Inflammatory macrophage (primary cell): ENCODE data around the gene DCBLD2.
"Not testable (repeated sequence)": the region's sequence is repeated elsewhere in the genome, so short reads cannot be mapped to it uniquely, and the experiment has no call there.

Experiments used
- DNase-seq, 2 donors: peaks; one replicate each; pipeline ENCODE4 v3.0.0-alpha.2; 2020 to 2022

The DCBLD2 gene

DNA sequence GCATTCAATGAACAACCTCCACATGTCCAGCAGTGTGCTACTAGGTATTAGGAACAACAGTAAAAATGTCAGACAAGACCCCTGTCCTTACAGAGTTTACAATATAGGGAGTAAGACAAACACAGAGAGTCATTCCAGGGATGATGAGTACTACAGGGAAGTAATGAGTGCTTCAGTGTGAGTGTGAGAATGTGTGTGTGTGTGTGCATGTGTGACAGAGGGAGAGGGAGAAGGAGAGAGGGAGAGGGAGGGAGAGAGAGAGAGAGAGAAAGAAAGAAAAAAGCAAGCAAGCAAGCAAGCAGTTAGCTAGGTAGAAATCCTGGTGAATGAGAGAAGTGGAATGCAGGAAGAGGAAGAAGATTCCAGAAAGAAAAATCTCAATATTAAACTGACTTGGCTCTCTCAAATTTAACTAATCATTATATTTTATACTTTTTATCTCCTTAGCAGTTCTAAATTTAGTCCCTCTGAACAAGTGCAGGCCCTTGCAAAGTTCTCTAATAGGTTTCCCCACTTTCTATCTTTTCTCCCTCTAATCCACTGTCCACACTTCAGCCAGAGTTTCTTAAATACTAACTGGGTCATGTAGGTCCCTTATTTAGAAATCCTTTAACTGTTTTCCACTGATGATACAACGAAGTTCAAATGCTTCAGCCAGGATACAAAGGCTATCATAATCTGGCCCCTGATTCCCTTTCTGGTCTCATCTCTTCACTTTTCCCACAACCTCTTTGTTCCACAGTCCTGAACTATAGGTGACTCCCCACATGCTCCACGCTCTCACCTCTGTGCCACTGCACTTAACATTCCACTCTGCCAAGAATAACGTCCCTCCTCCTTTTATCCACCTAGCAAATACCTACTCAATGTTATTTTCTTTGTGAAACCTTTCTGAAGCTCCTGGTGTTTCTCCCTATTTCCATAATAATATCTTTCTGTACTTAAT lies 10.3 kb downstream of the DCBLD2 start:
- no peak for DNase-seq

DNA sequence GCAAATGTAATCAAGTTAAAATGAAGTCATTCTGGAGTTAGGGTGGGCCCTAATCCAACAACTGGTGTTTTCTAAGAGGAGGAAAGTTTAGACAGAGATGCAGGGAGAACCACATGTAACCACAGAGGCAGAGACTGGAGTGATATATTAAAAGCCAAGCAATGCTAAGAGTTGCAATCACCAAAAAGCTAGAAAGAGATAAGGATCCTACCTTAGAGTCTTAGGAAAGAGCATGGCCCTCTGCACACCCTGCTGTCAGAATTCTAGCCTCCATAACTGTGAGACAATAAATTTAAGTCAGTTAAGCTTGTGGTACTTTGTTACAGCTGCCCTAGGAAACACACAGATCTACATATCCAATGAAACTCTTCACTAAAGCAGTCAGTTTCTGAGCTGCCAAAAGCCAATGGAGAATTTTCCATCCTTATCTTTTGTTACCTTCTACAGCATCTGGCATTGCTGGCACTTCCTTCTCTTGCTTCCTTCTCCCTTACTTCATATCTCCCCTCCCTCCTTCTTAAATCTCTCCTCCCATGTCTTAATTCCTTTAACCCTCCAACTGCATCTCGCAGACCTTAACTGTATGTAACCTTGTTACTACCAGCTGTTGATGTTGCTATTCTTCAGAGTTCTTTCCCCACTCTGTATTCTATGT lies 11.2 kb downstream of the DCBLD2 start:
- DNase-seq = no peak

DNA sequence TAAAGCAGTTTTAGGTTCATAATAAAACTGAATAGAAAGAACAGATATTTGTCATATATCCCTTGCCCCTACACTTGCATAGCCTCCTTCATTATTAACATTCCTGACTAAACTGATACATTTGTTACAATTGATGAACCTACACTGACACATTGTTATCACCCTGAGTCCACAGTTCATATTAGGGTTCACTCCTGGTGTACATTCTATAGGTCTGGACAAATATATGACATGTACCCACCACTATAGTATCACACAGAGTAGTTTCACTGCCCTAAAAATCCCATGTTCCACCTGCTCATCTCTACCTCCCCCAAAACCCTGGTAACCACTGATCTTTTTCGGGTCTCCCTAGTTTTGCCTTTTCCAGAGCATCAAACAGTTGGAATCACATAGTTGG lies 13.8 kb downstream of the DCBLD2 start:
- DNase-seq = no peak

DNA sequence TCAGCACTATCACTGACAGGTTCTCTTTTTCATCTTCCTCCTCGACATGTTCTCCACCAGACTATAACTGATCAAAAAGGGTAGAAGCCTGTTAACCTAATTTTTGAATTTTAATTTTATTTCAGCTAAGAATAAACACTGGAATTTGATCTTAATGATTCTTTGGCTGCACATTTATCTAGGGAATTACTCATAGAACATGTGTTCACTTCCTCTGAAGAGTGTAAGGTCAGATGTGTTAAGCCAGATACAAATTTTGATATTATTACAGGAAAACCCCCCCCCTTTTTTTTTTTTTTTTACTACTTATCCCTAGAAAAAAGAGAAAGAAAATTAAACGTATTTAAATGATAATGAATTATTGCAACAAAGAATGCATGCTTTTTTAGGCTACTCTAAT lies 15.0 kb downstream of the DCBLD2 start:
- DNase-seq = no peak

DNA sequence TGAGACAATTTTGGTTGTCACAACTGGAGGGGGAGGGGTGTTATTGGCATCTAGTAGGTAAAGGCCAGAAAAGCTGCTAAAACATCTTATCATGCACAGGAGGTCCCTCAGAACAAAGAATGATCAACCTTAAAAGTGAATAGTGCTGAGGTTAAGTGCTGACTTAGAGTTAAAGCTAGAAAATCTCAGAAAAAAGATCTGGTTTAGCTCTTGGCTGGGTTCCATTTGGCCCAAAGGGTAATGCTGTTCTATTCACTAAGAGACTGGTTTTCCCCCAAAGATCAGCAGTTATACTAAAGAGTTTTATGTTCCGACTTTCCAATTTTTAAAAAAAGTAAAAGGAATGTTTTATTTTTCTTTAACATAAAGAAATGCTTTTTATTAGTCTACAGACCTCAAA lies 15.6 kb downstream of the DCBLD2 start:
- no peak for DNase-seq

DNA sequence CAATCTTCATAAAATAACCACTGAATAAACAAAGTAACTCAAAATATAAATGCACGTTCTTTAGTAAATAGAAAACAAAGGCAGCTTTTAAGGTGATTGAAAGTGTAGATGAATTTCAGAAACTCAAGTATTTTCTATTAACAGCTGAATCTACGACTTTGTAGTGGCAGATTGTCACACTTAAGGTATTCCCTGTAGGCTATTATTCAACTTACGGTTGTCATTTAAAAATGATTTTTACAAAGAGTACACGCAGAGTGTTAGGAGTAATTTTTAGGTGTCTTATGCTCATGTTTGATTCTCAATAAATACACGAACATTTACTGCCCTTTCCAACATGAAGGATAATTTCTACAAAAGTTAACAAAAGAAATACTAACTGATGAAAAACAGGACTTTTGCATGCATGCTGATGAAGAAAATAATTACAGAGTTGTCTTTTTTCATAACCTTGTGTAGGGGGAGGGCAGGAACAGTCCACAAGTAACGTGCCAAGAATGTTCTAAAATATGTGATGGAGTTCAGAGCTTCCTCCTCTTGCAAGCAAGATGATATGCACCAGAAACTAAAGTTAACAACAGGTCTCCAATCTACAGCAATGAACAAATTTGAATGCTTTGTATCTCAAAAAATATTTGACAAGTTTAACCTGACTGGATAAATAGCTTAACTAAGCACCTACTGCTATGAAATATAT lies 16.7 kb downstream of the DCBLD2 start:
- DNase-seq = no peak

DNA sequence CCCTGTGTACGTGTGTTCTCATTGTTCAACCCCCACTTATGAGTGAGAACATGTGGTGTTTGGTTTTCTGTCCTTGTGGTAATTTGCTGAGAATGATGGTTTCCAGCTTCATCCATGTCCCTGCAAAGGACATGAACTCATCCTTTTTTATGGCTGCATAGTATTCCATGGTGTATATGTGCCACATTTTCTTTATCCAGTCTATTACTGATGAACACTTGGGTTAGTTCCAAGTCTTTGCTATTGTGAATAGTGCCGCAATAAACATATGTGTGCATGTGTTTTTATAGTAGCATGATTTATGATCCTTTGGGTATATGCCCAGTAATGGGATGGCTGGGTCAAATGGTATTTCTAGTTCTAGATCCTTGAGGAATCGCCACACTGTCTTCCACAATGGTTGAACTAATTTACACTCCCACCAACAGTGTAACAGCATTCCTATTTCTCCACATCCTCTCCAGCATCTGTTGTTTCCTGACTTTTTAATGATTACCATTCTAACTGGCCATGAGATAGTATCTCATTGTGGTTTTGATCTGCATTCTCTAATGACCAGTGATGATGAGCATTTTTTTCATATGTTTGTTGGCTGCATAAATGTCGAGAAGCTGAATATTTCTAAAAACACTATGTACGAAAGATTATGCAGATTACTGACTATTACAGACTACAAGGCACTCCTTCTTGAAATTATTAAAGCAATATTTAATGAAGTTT lies 18.7 kb downstream of the DCBLD2 start:
- DNase-seq = not testable (repeated sequence)

DNA sequence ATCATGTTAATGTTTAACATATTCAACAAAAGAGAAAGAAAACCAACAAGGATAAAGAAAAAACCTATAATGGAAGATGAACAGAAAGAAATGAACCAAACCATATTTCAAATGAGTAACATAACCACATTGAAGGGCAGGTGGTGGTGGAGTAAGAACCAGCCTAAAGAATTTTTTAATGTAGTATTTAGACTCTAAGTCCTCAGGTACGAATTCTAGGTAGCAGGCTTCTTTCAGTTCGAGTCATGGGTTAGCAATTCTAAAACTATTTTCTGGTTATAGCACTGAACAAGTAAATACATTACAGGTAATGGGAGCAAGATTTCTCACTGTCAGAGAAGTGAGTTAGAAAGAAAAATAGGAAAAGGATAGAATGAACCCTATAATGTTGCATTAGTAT lies 24.4 kb downstream of the DCBLD2 start:
- no peak for DNase-seq

DNA sequence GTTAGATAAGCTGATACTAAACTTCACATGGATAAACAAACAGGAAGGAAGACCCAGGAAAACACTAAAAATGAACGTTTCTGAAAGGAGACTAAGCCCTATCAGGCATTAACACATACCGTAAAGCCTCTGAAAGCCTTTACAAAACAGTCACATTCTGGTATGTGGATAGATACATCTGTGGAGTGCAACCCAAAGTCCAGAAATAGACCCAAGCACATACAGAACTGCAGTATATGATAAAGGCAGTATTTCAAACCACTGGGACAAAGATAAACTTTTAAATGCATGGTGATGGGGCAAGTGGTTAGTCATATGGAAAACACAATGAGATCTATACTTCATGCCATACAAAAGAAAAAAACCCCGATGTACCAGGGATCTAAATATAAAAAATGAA lies 26.0 kb downstream of the DCBLD2 start:
- DNase-seq = no peak

DNA sequence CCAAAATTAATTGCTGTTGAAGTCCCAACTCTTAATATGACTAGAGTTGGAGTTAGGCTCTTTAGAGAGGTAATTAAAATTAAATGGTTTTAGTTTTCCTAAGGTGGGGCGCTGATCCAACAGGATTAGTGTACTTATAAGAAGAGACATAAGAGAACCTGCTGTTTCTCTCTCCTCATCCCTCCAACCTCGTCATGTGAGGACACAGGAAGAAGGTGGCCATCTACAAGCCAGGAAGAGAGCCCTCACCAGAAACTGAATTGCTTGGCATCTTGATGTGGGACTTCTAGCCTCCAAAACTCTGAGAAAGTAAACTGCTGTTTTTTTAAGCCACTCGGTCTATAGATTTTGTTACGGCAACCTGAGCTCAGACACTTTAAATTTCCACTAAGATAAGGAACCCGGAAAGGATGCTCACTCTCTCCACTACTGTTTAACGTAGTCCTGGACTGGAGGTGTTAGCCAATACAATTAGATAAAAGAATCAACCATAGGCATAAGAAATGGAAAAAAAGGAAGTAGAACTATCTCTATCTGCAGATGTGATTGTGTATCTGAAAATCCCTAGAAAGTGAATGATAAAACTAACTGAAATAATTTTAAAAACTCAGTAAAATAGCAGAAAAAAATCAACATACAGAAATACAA lies 26.8 kb downstream of the DCBLD2 start:
- no peak for DNase-seq

DNA sequence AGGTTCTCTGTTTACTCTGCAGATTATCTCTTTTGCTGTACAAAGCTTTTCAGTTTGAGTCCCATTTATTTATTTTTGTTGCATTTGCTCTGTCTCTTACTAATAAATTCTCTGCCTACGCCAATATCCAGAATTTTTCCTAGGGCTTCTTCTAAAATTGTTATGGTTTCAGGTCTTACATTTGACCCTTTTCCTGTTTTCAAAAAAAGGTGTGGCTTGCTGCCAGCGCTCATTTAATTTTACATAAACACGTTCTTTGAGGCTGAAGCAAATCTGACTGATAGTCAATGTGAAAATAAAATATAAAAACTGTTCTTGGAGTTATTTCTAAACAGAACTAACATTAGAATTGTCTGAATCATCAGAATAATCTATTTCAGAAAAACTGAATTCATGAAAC lies 32.1 kb downstream of the DCBLD2 start:
- no peak for DNase-seq

DNA sequence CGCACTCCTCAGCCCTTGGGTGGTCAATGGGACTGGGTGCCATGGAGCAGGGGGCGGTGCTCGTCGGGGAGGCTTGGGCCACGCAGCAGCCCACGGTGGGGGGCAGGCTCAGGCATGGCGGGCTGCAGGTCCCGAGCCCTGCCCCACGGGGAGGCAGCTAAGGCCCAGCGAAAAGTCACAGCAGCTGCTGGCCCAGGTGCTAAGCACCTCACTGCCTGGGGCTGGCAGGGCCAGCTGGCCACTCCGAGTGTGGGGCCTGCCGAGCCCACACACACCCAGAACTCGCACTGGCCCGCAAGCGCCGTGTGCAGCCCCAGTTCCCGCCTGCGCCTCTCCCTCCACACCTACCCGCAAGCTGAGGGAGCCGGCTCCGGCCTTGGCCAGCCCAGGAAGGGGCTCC lies 43.5 kb downstream of the DCBLD2 start:
- DNase-seq = not testable (repeated sequence)

DNA sequence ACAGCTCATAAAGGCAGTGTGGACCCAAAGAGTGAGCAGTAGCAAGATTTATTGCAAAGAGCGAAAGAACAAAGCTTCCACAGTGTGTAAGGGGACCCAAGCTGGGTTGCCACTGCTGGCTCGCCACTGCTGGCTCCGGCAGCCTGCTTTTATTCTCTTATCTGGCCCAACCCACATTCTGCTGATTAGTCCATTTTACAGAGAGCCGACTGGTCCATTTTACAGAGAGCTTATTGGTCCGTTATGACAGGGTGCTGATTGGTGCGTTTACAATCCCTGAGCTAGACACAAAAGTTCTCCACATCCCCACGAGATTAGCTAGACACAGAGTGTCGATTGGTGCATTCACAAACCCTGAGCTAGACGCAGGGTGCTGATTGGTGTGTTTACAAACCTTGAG lies 44.2 kb downstream of the DCBLD2 start:
- DNase-seq = not testable (repeated sequence)

DNA sequence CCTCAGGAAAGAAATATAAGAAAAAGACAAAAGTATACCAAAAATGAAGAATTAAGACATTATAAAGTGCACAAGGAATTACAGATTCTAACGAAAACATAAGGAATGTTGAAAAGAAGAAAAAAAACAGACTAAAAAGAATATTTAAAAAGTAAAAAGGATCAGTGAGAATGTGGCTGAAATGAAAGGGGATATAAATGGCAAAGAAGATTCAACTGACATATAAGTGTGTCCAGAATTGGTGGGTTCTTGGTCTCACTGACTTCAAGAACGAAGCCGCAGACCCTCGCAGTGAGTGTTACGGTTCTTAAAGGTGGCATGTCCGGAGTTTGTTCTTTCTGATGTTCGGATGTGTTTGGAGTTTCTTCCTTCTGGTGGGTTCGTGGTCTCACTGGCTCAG lies 44.8 kb downstream of the DCBLD2 start:
- DNase-seq = no peak

DNA sequence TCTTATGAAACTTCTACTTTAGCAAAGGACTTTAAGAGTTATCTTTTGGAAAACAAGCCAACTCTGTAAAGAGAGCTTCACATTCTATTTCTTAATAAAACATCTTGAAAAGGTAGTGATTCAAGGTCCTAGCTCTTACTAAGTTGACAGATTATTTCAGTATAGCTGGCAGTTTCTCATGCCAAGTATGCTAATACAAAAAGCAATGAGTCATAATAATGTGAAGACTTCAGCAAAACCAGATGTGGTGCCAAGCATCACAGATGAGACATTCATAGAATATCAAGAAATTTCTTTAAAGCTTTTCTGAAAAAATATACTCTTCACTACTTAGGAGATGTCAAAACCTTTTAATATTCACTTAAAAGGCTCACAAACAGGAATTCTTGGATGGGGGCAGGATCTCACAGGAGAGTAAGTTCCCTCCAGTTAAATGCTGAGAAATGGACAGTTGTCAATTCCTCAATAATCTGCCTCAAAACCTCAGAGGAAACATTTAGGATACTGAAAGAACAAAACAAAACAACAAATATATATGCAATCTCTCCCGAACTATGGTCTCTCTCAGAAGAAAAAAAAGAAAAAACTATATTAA lies 45.6 kb downstream of the DCBLD2 start:
- DNase-seq = no peak

DNA sequence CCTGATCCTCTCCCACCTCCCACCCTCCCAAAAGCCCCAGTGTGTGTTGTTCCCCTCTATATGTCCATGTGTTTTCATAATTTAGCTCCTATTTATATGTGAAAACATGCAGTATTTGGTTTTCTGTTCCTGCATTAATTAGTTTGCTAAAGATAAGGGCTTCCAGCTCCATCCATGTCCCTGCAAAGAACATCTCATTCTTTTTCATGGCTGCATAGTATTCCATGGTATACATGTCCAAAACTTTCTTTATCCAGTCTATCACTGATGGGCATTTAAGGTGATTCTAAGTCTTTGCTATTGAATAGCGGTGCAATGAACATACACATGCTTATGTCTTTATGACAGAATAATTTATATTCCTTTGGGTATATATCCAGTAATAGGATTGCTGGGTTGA lies 53.4 kb downstream of the DCBLD2 start:
- DNase-seq = no peak

DNA sequence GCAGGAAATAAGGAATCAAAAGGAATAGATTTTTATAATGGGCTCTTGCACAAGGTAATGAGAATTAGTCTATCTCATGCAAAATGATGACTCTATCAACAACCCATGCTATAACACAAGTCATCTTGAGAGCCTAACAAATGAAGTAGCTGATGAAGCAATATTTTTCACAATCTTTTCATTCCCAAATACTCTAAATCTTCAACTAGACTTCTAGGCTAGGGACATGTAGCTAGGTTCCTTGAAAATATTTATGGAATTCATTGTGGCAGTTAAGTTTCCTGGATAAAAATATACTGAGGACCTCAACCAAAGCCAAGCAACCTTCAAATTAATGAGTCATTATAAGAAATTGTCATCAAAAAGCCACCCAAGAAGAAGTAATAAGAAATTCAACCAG lies 55.4 kb downstream of the DCBLD2 start:
- DNase-seq = no peak

DNA sequence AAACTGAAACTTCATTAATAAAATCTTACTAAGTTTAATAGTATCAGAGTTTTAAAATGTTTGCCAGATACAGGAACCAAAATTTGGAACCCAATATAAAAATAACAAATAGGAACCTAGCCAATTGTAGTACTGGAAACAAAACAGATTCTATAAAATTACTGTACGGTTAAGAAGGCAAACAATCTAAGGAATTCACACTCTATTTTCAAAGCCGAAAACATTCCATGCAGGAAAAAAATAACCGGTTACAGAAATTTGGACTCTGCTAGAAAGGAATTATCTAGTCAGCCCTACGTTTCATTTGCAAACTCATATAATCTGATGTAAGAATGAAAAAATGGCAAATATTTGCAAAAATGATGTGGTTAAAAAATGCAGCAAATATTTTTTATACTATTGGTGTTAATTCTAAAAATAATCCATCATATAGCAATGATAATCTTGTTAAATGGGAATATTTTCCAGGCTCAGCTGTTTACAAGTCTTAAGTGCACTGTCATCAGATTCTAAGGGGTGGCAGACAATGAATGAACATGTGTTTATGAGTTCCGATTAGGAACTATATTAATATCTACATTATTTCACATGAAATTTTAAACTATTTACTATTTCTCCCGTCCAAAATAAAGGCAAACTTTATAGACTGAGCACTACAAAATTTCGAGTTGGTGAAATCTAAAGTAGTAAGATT lies 58.1 kb downstream of the DCBLD2 start:
- no peak for DNase-seq

DNA sequence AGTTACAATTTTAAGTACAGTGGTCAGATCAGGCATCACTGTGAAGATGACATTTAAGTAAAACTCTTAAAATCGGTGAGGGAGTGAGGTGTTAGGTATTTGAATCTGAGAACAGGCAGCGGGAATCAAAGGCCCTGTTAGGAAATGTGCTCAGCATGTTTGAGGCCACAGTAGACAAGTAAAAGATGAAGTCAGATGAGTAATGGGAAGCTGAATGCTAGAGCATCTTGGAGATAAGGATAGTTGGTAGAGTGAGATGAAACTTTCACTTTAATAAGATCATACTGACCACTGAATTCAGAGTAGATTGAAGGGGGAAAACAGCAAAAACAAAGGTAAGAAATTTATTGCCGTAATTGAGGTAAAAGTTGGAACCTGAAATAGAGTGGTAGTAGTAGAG lies 61.6 kb downstream of the DCBLD2 start:
- no peak for DNase-seq

DNA sequence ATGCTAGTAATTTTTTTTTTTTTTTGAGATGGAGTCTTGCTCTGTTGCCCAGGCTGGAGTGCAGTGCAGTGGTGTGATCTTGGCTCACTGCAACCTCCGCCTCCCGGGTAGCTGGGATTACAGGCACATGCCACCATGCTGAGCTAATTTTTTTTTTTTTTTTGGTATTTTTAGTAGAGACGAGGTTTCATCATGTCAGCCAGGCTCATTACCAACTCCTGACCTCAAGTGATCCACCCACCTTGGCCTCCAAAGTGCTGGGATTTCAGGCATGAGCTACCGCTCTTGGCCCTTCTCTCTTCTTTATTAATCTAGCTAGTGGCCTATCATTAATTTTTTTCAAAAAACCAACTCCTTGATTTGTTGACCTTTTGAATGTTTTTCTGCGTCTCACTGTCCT lies 70.4 kb downstream of the DCBLD2 start:
- not testable (repeated sequence) for DNase-seq

DNA sequence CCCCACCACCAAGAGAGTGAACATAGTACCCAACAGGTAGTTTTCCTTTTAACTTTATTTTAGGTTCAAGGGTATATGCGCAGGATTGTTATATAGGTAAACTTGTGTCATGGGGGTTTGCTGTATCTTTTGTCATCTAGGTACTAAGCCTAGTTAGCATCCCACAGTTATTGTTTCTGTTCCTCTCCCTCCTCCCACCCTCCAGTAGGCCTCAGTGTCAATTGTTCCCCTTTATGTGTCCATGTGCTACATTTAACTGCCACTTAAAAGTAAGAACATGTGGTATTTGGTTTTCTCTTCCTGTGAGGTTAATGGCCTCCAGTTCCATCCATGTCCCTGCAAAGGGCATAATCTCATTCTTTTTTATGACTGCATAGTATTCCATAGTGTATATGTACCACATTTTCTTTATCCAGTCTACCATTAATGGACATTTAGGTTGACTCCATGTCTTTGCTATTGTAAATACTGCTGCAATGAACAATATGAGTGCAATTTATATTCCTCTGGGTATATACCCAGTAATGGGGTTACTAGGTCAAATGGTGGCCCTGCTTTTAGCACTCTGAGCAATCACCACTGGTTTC lies 72.2 kb downstream of the DCBLD2 start:
- no peak for DNase-seq
